SW 1271 (cell line): ENCODE results near the gene SIK3.

Experiments used
- DNase-seq, 2 experiments: peaks; one replicate each; lab custom pipeline; 2025; lab: John Stamatoyannopoulos, UW

Gene SIK3

DNA sequence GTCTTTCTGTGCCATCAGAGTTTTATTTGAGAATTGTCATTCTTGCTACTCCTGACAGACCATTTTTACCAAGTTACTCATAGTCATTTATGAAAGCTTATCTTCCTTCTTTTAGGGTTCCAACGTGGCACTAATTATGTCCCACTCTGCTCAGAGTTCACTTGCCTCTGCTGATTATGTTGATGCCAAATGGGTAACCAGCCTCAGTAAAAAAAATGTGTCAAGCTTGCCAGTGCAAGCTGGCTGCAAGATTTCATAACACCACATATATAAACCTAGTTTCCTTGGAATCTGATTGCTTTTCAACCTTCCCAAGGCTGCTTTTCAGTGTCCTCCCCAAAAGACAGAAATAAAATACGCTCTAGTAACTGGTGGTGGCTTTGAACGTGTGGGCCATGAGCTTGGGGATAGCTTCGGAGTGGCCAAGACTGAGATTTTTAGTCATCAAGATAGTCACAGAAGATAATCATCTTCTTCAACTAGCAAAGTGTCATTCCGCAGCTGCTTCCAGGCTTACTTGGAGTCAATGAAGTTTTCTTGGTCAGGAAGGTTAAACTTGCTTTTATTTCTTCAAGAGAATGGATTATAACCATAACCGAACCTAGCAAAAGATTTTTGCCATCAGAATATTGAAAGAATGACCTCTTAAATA is 231.3 kb downstream of the SIK3 start:
- no peak for DNase-seq

DNA sequence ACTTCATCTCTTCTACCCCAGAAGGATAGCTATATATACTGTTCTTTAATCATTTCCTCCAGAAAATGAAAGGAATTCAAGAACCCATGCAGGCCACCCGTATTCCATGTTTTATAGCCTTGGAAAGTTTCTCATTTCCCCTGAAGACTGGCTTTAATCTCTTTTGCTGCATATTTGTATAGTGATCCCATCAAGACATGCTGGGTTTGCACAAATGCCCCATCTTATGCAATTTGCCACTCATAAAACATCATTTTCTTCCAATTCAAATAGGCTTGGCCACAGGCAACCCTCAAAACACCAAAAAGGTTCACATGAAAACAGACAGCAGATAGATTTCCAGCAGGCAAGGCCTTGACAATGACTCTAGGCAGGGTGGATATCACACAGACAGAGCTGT is 232.5 kb downstream of the SIK3 start:
- DNase-seq = no peak

GRCh38 chr11:116864531-116864930 is 233.7 kb downstream of the SIK3 start:
- DNase-seq = no peak

- no peak for DNase-seq
These were observed 235.3 kb downstream of the SIK3 start for GRCh38 chr11:116862951-116863350.

GRCh38 chr11:116862185-116862584 is 236.0 kb downstream of the SIK3 start:
- DNase-seq = no peak

DNA sequence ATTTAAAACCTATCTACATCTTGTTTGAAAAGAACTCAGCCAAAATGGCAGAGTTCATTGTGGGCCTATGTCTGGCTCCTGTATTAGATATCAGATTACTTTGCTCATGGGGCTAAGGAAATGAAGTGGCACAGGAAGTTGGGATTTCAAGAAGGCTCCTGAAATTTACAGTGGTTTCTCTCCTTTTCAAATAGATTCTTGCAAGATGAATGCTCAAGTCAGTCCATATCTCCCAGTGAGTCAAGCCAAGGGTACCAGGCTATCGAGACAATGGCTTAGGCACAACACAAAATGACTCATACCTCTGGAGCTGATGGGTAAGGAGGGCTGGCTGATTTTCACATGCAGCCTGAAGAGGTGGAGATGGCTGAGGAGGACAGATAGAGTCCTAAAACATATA is 236.7 kb downstream of the SIK3 start:
- no peak for DNase-seq

- no peak for DNase-seq
These were observed 237.9 kb downstream of the SIK3 start for GRCh38 chr11:116860303-116860702.

- no peak for DNase-seq
These were observed 239.1 kb downstream of the SIK3 start for GRCh38 chr11:116859175-116859574.

DNA sequence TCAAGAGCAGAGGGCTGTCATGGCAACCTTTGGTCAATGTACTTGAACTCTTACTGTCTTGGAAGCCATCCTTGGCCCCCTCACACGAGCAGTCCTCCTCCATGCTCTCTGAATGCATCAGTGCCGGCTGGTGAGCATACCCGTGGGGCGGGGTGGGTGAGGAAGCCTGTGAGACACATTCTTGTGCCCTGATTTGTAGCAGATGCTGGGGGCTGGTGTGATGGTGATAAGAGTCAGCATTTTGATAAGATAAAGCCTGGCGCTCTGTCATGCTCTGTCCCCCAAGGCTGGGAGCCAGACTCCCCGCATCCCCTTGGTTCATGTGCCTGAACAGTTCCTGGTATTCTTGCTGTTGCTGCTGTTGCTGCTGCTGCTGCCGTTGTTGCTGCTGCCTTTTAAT is 240.3 kb downstream of the SIK3 start:
- no peak for DNase-seq

- no peak for DNase-seq
These were observed 240.9 kb downstream of the SIK3 start for GRCh38 chr11:116857316-116857715.

- no peak for DNase-seq
These were observed 241.8 kb downstream of the SIK3 start for GRCh38 chr11:116856423-116856822.

- DNase-seq = no peak
These were observed 242.8 kb downstream of the SIK3 start for GRCh38 chr11:116855413-116855812.

GRCh38 chr11:116853461-116854073 is 244.7 kb downstream of the SIK3 start:
- DNase-seq = peak; percentile 13 to 56

DNA sequence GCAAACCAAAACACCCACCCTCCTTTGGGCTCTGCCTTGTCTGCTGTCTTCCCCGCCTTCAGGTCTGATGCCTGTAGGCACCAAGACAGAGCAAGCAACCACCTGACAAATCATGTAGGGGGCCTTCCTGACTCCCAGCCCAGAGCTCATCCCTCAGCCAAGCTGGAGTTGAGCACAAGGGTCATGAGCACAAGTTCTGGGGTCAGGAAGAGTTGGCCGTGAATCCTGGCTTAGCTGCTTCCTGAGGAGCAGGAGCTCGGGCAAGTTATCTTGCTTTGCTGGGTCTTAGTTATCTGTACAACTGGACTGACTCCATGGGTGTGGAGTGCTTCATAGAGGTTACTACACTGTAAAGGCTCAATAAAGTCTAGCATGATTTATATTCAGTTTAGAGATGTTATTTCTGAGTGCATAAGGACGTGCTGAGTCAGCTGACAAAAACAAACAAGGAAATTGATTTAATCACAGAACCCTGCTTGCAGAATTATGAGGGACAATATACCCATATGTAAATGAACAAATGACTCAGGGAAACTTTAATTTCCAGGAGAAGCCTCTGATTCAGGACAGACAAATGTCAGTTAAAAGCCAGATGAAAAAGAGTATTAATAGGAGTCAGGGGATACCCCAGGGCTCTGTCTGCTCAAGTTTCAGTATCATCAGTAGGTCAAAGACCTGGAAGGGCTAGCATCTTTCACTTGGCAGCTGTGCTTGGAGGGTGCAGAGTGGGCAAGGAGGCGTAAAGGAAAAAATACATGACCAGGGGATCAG is 245.8 kb downstream of the SIK3 start:
- DNase-seq = no peak

DNA sequence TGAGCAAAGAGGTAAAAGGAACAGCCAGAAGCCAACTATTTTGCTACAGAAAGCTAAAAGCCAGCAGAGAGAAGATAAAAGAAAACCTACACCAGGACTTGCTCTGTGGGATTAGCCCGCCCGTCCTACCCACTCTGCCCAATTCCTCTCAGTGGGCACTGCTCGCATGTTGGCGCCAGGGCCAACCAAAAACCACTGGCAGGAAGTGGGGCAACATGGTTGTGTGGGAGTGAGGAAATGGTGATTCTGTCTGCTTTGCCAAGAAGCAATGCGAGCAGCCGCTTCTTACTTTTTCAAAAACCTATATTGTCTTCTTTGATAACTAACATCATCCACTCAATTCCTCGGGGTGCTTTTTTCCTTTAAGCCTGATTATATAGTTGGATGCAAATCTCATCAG is 246.6 kb downstream of the SIK3 start:
- DNase-seq = no peak

- no peak for DNase-seq
These were observed 248.7 kb downstream of the SIK3 start for GRCh38 chr11:116849486-116849885.

DNA sequence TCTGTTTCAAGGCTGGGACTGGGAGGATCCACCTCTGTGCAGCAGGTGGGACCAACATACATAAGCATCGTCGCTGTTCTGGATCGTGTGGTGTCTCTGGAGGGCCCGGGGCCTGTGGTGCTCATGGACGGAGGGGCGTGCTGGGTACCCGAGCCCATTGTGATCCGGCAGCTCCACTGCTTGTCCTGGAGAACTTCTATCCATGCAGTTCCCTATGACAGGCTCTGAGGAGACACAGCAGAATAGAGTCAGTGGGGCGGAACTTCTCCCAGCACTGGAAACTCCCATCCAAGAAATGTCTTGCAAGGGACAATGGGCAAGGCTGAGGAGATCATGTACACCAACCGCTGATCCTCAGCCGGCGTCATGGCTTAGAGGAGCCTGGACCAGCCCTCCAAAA is 249.2 kb downstream of the SIK3 start:
- no peak for DNase-seq

DNA sequence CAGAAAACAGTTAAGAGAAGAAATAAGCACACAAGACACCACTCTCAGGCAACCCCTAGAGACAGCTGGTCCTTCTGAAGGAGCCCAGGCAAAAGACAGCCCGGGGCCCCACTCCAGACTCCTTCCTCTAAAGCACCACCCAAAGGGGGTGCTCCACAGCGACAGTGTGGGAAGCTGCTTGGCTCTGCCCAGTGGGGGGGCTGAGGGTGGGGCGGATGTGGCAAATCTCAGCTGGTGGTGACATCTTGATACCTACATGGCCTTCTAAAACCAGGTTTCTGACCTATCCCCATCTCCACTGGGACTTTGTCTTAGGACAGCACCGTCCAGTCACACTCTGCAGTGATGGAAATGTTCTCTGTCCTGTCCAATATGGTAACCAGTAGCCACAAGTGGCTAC is 250.6 kb downstream of the SIK3 start:
- DNase-seq = no peak

DNA sequence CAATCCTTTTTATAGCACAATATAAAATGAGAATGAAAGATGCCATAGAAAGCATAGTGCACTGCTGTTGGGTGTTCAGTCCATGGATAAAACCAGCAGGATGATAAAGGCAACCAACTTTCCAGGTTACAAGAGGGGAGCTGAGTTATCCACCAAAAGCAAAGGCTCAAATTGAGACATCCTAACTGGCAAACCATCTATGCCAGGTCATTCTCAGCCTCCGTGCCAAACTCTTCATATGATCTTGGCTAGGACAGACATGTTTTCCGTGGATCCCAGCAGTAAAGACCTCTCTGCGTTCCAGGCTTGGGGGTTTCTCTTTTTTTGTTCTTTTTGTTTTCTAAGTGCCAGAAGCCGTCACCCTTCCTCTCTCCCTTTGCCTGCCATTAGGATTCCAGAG is 253.5 kb downstream of the SIK3 start:
- DNase-seq = no peak

DNA sequence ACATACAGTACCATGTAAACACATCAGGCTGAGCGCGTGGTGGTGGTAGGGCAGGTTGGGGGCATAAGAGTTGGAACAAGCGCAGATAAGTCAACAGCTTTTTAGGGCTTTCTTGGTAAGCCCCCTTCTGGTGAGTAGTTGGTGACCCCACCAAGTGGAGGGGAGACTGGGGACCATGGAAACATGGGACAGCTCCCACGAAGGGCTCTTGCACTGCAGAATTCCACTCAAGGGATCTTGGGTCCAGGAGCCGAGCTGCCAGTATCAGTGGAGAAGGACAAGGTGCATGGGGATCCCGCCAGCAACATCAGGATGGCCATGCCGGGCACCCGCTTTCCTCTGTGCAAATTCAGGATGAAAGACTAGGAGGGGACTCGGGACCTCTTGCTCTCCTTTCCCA is 254.6 kb downstream of the SIK3 start:
- no peak for DNase-seq

GRCh38 chr11:116842909-116843308 is 255.3 kb downstream of the SIK3 start:
- no peak for DNase-seq

GRCh38 chr11:116842117-116842516 is 256.1 kb downstream of the SIK3 start:
- DNase-seq = no peak

DNA sequence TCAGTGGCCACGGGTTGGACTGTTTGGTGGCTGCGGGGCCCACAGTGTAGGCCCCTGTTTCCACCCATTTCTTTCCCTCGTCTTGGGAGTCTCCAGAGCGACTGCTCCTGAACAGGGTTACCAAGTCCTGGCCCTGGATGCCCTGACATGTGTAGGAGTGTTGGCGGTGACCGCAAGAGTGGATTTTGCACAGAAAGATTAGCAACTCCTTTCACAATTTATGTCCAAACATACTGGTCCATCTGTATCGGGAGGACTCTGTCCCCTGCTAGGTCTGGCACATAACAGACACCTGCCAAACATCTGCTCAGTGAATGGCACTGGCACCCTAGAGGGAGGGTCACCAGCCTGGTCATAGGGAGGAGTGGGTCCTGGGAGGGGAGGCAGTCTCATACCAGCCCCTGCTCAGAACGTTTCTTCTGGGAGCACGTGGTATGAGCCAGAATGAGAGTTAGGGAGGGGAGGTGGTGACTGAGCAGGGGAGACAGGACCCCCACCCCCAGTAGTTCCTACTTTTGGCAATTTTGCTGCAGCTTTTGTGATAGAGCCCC is 257.4 kb downstream of the SIK3 start:
- no peak for DNase-seq
